Epithelial cell of esophagus (primary cell): Measurements from ENCODE around the gene MC1R.

Experiments used
- DNase-seq: peaks from one replicate; pipeline ENCODE4 v3.0.0; 2010; ENCODE audit warnings: low read depth
- H3K4me3 ChIP-seq: 2 replicates; pipeline ENCODE4 v1.5.1; 2011; ENCODE audit warnings: mild to moderate bottlenecking, low read length, control low read depth
- TF ChIP-seq, protein P1 (sequence below): IDR thresholded peaks from 2 replicates; pipeline ENCODE4 v1.5.1; 2011; ENCODE audit warnings: low read depth, mild to moderate bottlenecking, low read length, control low read depth, inconsistent platforms; ENCODE audit not compliant: insufficient read depth; ENCODE audit errors: missing control alignments

Gene MC1R

GRCh38 chr16:89922884-89923639 is 4.4 kb downstream of the MC1R start, which contains the start of gene TUBB3:
Gene TUBB3, plus strand, starts transcription at chr16:89923342. Its CDS starts 60 bp downstream, at chr16:89923402.
- peak within 1 kb of the TSS; percentile 52 for H3K4me3 ChIP-seq
- TF ChIP-seq, protein P1, sequence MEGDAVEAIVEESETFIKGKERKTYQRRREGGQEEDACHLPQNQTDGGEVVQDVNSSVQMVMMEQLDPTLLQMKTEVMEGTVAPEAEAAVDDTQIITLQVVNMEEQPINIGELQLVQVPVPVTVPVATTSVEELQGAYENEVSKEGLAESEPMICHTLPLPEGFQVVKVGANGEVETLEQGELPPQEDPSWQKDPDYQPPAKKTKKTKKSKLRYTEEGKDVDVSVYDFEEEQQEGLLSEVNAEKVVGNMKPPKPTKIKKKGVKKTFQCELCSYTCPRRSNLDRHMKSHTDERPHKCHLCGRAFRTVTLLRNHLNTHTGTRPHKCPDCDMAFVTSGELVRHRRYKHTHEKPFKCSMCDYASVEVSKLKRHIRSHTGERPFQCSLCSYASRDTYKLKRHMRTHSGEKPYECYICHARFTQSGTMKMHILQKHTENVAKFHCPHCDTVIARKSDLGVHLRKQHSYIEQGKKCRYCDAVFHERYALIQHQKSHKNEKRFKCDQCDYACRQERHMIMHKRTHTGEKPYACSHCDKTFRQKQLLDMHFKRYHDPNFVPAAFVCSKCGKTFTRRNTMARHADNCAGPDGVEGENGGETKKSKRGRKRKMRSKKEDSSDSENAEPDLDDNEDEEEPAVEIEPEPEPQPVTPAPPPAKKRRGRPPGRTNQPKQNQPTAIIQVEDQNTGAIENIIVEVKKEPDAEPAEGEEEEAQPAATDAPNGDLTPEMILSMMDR: no peak

GRCh38 chr16:89923640-89924296 is 5.1 kb downstream of the MC1R start:
- DNase-seq: no peak
- TF ChIP-seq, protein P1: no peak
- H3K4me3 ChIP-seq: no peak overlapping the region

More at GRCh38 chr16:89922884-89923639, 4.4 kb downstream of the MC1R start, which contains the start of gene TUBB3:
- peak; percentile 80 for DNase-seq

GRCh38 chr16:89924297-89924924 is 5.7 kb downstream of the MC1R start:
- TF ChIP-seq, protein P1: no peak
- H3K4me3 ChIP-seq: no peak overlapping the region
- peak; percentile 44 for DNase-seq

GRCh38 chr16:89924925-89925307 is 6.3 kb downstream of the MC1R start:
- no peak overlapping the region for H3K4me3 ChIP-seq
- TF ChIP-seq, protein P1: no peak
- DNase-seq: no peak

- peak overlapping the region; percentile 44 for H3K4me3 ChIP-seq
- TF ChIP-seq, protein P1: no peak
- DNase-seq: no peak
These were observed 7.0 kb downstream of the MC1R start for GRCh38 chr16:89925596-89926079.

- no peak for DNase-seq
- H3K4me3 ChIP-seq: no peak overlapping the region
- TF ChIP-seq, protein P1: no peak
These were observed 12.7 kb downstream of the MC1R start for GRCh38 chr16:89931305-89931896.
